ENCODE results near the gene STPG2. TPM values are rescaled to one million over a fixed set of nuclear protein-coding genes. Genes with fewer than 3 reads are reported as not detected.

STPG2 gene
- total RNA-seq, 1 donor from 2014 or later, result 0.14 TPM

- Mint-ChIP-seq H3K36me3 (ENCODE audit: low read depth, unreplicated experiment) (no peaks in the 10 kb centered on the region), H3K9me3 (ENCODE audit: unreplicated experiment) (no peaks in the 10 kb centered on the region), H3K27ac (ENCODE audit: unreplicated experiment) (no peak overlapping the region), H3K4me3 (ENCODE audit: unreplicated experiment) (no peak overlapping the region), H3K4me1 (ENCODE audit: low read depth, unreplicated experiment) (peaks cover 1% of the 10 kb centered on the region), H3K27me3 (ENCODE audit: low read depth, unreplicated experiment) (no peaks in the 10 kb centered on the region)
- DNase-seq (ENCODE audit: low read depth), result no peak
- Histone ChIP-seq H3K36me3 (ENCODE audit: insufficient read depth, low read length) (no peaks in the 10 kb centered on the region), H3K27ac (ENCODE audit: low read depth, low read length) (no peak overlapping the region), H3K79me2 (ENCODE audit: insufficient read depth, low read length) (no peaks in the 10 kb centered on the region), H3K4me3 (ENCODE audit: insufficient read depth, low read depth, low read length) (no peak overlapping the region), H2AFZ (ENCODE audit: low read depth, low read length) (no peak overlapping the region), H3K9me3 (ENCODE audit: insufficient read depth, low read depth, low read length) (no peaks in the 10 kb centered on the region), H3K27me3 (ENCODE audit: insufficient read depth, low read length) (no peaks in the 10 kb centered on the region), H4K20me1 (ENCODE audit: insufficient read depth, low read length) (no peaks in the 10 kb centered on the region), H3K9ac (ENCODE audit: low read length) (no peak overlapping the region), H3K4me1 (ENCODE audit: insufficient read depth, low read length) (no peaks in the 10 kb centered on the region), H3K4me2 (ENCODE audit: low read length) (no peak overlapping the region)
- FAIRE-seq, result no peak
- TF ChIP-seq, protein P1, sequence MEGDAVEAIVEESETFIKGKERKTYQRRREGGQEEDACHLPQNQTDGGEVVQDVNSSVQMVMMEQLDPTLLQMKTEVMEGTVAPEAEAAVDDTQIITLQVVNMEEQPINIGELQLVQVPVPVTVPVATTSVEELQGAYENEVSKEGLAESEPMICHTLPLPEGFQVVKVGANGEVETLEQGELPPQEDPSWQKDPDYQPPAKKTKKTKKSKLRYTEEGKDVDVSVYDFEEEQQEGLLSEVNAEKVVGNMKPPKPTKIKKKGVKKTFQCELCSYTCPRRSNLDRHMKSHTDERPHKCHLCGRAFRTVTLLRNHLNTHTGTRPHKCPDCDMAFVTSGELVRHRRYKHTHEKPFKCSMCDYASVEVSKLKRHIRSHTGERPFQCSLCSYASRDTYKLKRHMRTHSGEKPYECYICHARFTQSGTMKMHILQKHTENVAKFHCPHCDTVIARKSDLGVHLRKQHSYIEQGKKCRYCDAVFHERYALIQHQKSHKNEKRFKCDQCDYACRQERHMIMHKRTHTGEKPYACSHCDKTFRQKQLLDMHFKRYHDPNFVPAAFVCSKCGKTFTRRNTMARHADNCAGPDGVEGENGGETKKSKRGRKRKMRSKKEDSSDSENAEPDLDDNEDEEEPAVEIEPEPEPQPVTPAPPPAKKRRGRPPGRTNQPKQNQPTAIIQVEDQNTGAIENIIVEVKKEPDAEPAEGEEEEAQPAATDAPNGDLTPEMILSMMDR (IDR thresholded peaks at IDR 0.05; ENCODE audit: insufficient read depth, low read depth, low read length), result no peak
- no peak for TF ChIP-seq EZH2 (IDR thresholded peaks at IDR 0.05; ENCODE audit: insufficient read depth, low read length)
These were observed 629.4 kb downstream of the STPG2 start for GRCh38 chr4:97513917-97514316.

Other genes with a start within 250 kb of the STPG2 start
- gene RAP1GDS1, start 117.9 kb upstream of the STPG2 start, total RNA-seq, result 62.0 and 64.5 TPM in 2 replicates

Measured in astrocyte (in vitro differentiated cells and primary cell).